Activated T-cell treated with anti-CD3 and anti-CD28 coated beads, Interleukin-2, amount 50 U/mL, for 1 hour (primary cell): ENCODE data around the gene APOO.

Experiments used
- DNase-seq: peaks from one replicate; pipeline ENCODE4 v3.0.0-alpha.2; 2020

The APOO gene

GRCh38 chrX:23813808-23814207 is 93.9 kb downstream of the APOO start:
- no peak for DNase-seq

GRCh38 chrX:23811656-23812055 is 96.1 kb downstream of the APOO start:
- DNase-seq = no peak

- no peak for DNase-seq
Observed at GRCh38 chrX:23811108-23811651, 96.6 kb downstream of the APOO start.

GRCh38 chrX:23810279-23810678 is 97.5 kb downstream of the APOO start:
- DNase-seq = no peak

GRCh38 chrX:23805389-23805788 is 102.3 kb downstream of the APOO start:
- no peak for DNase-seq

GRCh38 chrX:23804578-23804977 is 103.2 kb downstream of the APOO start:
- DNase-seq = no peak

- DNase-seq = no peak
Observed at GRCh38 chrX:23803931-23804381, 103.8 kb downstream of the APOO start.

- DNase-seq = no peak
Observed at GRCh38 chrX:23802431-23802830, 105.3 kb downstream of the APOO start.

- no peak for DNase-seq
Observed at GRCh38 chrX:23799469-23800065, 108.2 kb downstream of the APOO start.

- no peak for DNase-seq
Observed at GRCh38 chrX:23797371-23798128, 110.2 kb downstream of the APOO start.

GRCh38 chrX:23795221-23795620 is 112.5 kb downstream of the APOO start:
- DNase-seq = no peak

GRCh38 chrX:23792861-23793553 is 114.7 kb downstream of the APOO start:
- no peak for DNase-seq

- no peak for DNase-seq
Observed at GRCh38 chrX:23790155-23790497, 117.6 kb downstream of the APOO start.

GRCh38 chrX:23789386-23790154 is 118.2 kb downstream of the APOO start:
- DNase-seq = no peak

- no peak for DNase-seq
Observed at GRCh38 chrX:23788946-23789345, 118.8 kb downstream of the APOO start.

- DNase-seq = no peak
Observed at GRCh38 chrX:23788521-23788920, 119.2 kb downstream of the APOO start.

GRCh38 chrX:23787745-23788118 is 120.0 kb downstream of the APOO start:
- no peak for DNase-seq

GRCh38 chrX:23786268-23786815 is 121.4 kb downstream of the APOO start:
- DNase-seq = no peak

- DNase-seq = no peak
Observed at GRCh38 chrX:23785580-23785979, 122.2 kb downstream of the APOO start.

GRCh38 chrX:23784470-23785331 is 123.0 kb downstream of the APOO start:
- no peak for DNase-seq

- no peak for DNase-seq
Observed at GRCh38 chrX:23783589-23784469, 123.9 kb downstream of the APOO start.
